Suprapubic skin (tissue), 4 donors: ENCODE data around the gene PTPRN2. TPM values are rescaled to one million over a fixed set of nuclear protein-coding genes. Genes with fewer than 3 reads are reported as not detected.

Experiments
- DNase-seq, 2 donors: peaks; one replicate each; pipeline ENCODE4 v3.0.0-alpha.2; 2019; ENCODE audit warnings: low spot score in 2 of 2
- H3K27ac ChIP-seq: fragments of 200-600 bp; sonication (generic); one replicate; pipeline ENCODE4 v1.5.1; 2019
- H3K27me3 ChIP-seq: fragments of 200-600 bp; sonication (generic); one replicate; pipeline ENCODE4 v1.5.1; 2019
- H3K36me3 ChIP-seq: fragments of 200-600 bp; sonication (generic); one replicate; pipeline ENCODE4 v1.5.1; 2019
- H3K4me1 ChIP-seq: fragments of 200-600 bp; sonication (generic); one replicate; pipeline ENCODE4 v1.5.1; 2019
- H3K4me3 ChIP-seq: fragments of 200-600 bp; sonication (generic); one replicate; pipeline ENCODE4 v1.5.1; 2019; ENCODE audit warnings: mild to moderate bottlenecking
- H3K9me3 ChIP-seq: fragments of 200-600 bp; sonication (generic); one replicate; pipeline ENCODE4 v1.5.1; 2019
- CTCF ChIP-seq, 2 donors: fragments of 200-600 bp in 1 of 2; fragments of 450-650 bp in 1 of 2; sonication (generic) in 1 of 2; IDR thresholded peaks; one replicate each; pipeline ENCODE4 v1.5.1; 2016 to 2019; ENCODE audit warnings: antibody characterized with exemption in 2 of 2, mild to moderate bottlenecking in 1 of 2, moderate library complexity in 1 of 2
- EP300 ChIP-seq: sonication (generic); formaldehyde crosslinking; IDR thresholded peaks from one replicate; pipeline ENCODE4 v1.6.1; 2017; ENCODE audit warnings: antibody characterized with exemption
- POLR2A ChIP-seq, 2 donors: fragments of 450-650 bp; IDR thresholded peaks; one replicate each; pipeline ENCODE4 v1.6.1; 2017; ENCODE audit warnings: antibody characterized with exemption in 2 of 2, mild to moderate bottlenecking in 2 of 2, moderate library complexity in 2 of 2
- POLR2AphosphoS5 ChIP-seq, 3 donors: sonication (generic); formaldehyde crosslinking; IDR thresholded peaks; one replicate each; pipeline ENCODE4 v1.6.1; 2017; ENCODE audit warnings: antibody characterized with exemption in 3 of 3
- WGBS: methylation state at CpG from one replicate; pipeline ENCODE4 v1.1.5; 2018; 5-methylcytosine and 5-hydroxymethylcytosine counted together
- total RNA-seq, 4 donors: library from RNA; depleted of rRNA; stranded (reverse); fragments of >200 nt; gene quantifications; one replicate each; pipeline ENCODE4 v1.1.0, GENCODE V29; 2016

Gene PTPRN2
- total RNA-seq, 4 donors from 2014 or later: 0.23 to 1.8 (median 1.3) TPM

- peak overlapping the region; percentile 11 for H3K4me3 ChIP-seq
- peaks cover 10% of the 10 kb centered on the region for H3K4me1 ChIP-seq
- no peak overlapping the region for H3K27ac ChIP-seq
- H3K27me3 ChIP-seq: peaks cover 20% of the 10 kb centered on the region
- no peak for DNase-seq
- 22% methylated on average over 54 of the region's 59 CpGs for WGBS
- no peak for TF ChIP-seq POLR2A (IDR thresholded peaks at IDR 0.05)
- no peak for TF ChIP-seq POLR2AphosphoS5 (IDR thresholded peaks at IDR 0.05)
- no peak for TF ChIP-seq EP300
- TF ChIP-seq CTCF (IDR thresholded peaks at IDR 0.05): no peak
- no peaks in the 10 kb centered on the region for H3K36me3 ChIP-seq
- H3K9me3 ChIP-seq: no peaks in the 10 kb centered on the region
Measured at GRCh38 chr7:158317238-158318205, 270.1 kb downstream of the PTPRN2 start.

GRCh38 chr7:158316466-158317031, 271.1 kb downstream of the PTPRN2 start:
- peaks cover 10% of the 10 kb centered on the region for H3K4me1 ChIP-seq

GRCh38 chr7:158315881-158316280, 271.7 kb downstream of the PTPRN2 start:
- TF ChIP-seq CTCF (IDR thresholded peaks at IDR 0.05): no peak
- no peak for TF ChIP-seq EP300
- no peak for TF ChIP-seq POLR2A (IDR thresholded peaks at IDR 0.05)
- no peak for TF ChIP-seq POLR2AphosphoS5 (IDR thresholded peaks at IDR 0.05)

More at GRCh38 chr7:158316466-158317031, 271.1 kb downstream of the PTPRN2 start:
- no peaks in the 10 kb centered on the region for H3K9me3 ChIP-seq
- TF ChIP-seq CTCF (IDR thresholded peaks at IDR 0.05) (no peak), POLR2AphosphoS5 (IDR thresholded peaks at IDR 0.05) (no peak), POLR2A (IDR thresholded peaks at IDR 0.05) (no peak), EP300 (no peak)
- no peak overlapping the region for H3K27ac ChIP-seq
- H3K36me3 ChIP-seq: no peaks in the 10 kb centered on the region
- peaks cover 16% of the 10 kb centered on the region for H3K27me3 ChIP-seq
- WGBS: 91% methylated on average over 31 of the region's 35 CpGs
- DNase-seq: no peak
- H3K4me3 ChIP-seq: no peak overlapping the region

GRCh38 chr7:158315326-158315725, 272.3 kb downstream of the PTPRN2 start:
- 92% methylated on average over 11 of the region's 11 CpGs for WGBS

More at GRCh38 chr7:158315881-158316280, 271.7 kb downstream of the PTPRN2 start:
- no peak for DNase-seq
- 83% methylated on average over 9 of the region's 11 CpGs for whole genome bisulfite sequencing
- H3K27me3 ChIP-seq: peaks cover 16% of the 10 kb centered on the region
- no peaks in the 10 kb centered on the region for H3K36me3 ChIP-seq
- H3K4me1 ChIP-seq: peaks cover 10% of the 10 kb centered on the region
- H3K9me3 ChIP-seq: no peaks in the 10 kb centered on the region
- no peak overlapping the region for H3K4me3 ChIP-seq
- H3K27ac ChIP-seq: no peak overlapping the region

More at GRCh38 chr7:158315326-158315725, 272.3 kb downstream of the PTPRN2 start:
- no peaks in the 10 kb centered on the region for H3K9me3 ChIP-seq
- no peak overlapping the region for H3K4me3 ChIP-seq
- H3K27me3 ChIP-seq: peaks cover 16% of the 10 kb centered on the region
- H3K4me1 ChIP-seq: peaks cover 10% of the 10 kb centered on the region
- no peak overlapping the region for H3K27ac ChIP-seq
- TF ChIP-seq POLR2A (IDR thresholded peaks at IDR 0.05) (no peak), EP300 (no peak), CTCF (IDR thresholded peaks at IDR 0.05) (no peak), POLR2AphosphoS5 (IDR thresholded peaks at IDR 0.05) (no peak)
- no peak for DNase-seq
- H3K36me3 ChIP-seq: no peaks in the 10 kb centered on the region
